Natural killer cell (primary cell): ENCODE measurements around the gene RGS12. TPM values are rescaled to one million over a fixed set of nuclear protein-coding genes. Genes with fewer than 3 reads are reported as not detected.

ENCODE experiments used
- ATAC-seq, 3 donors: fragments of 150-1000 bp in 2 of 3; fragments of 200-7000 bp in 1 of 3; cut with Tn5 transposase; 1 replicate in 1 of 3; 2 replicates in 2 of 3; pipeline ENCODE4 v1.10.0; 2021; ENCODE audit warnings: mild to moderate bottlenecking in 2 of 3, moderate library complexity in 2 of 3
- DNase-seq, 2 donors: peaks; one replicate each; pipeline versions ENCODE4 v3.0.0 to v3.0.0-alpha.2; 2013 to 2021; ENCODE audit warnings: mixed read lengths in 1 of 2
- H3K27ac ChIP-seq: one replicate; pipeline ENCODE4 v1.5.1; 2013; ENCODE audit warnings: mild to moderate bottlenecking, low read length
- H3K27me3 ChIP-seq: one replicate; pipeline ENCODE4 v1.6.1; 2013; ENCODE audit warnings: low read length; ENCODE audit not compliant: control insufficient read depth, insufficient read depth
- H3K36me3 ChIP-seq: one replicate; pipeline ENCODE4 v1.6.1; 2013; ENCODE audit warnings: low read length; ENCODE audit not compliant: control insufficient read depth, insufficient read depth
- H3K4me1 ChIP-seq: one replicate; pipeline ENCODE4 v1.6.1; 2013; ENCODE audit warnings: low read length; ENCODE audit not compliant: control insufficient read depth, insufficient read depth
- H3K4me3 ChIP-seq: one replicate; pipeline ENCODE4 v1.5.1; 2013; ENCODE audit warnings: low read length
- H3K9me3 ChIP-seq: one replicate; pipeline ENCODE4 v1.6.1; 2013; ENCODE audit warnings: low read length; ENCODE audit not compliant: control insufficient read depth, insufficient read depth
- H3K27ac Mint-ChIP-seq, 2 donors: one replicate each; pipeline ENCODE4 v1.8.0; 2022; ENCODE audit warnings: mild to moderate bottlenecking in 2 of 2, mixed read lengths in 2 of 2, moderate library complexity in 1 of 2
- H3K27me3 Mint-ChIP-seq, 2 donors: one replicate each; pipeline ENCODE4 v1.8.0; 2022; ENCODE audit warnings: low read depth in 2 of 2, mixed read lengths in 2 of 2
- H3K36me3 Mint-ChIP-seq: one replicate; pipeline ENCODE4 v1.8.0; 2022; ENCODE audit warnings: mixed read lengths
- H3K4me1 Mint-ChIP-seq, 2 donors: one replicate each; pipeline ENCODE4 v1.8.0; 2022; ENCODE audit warnings: mixed read lengths in 2 of 2
- H3K4me3 Mint-ChIP-seq: one replicate; pipeline ENCODE4 v1.8.0; 2022; ENCODE audit warnings: mild to moderate bottlenecking, moderate library complexity, mixed read lengths
- H3K9me3 Mint-ChIP-seq, 2 donors: one replicate each; pipeline ENCODE4 v1.8.0; 2022; ENCODE audit warnings: mixed read lengths in 2 of 2
- WGBS: methylation state at CpG from one replicate; pipeline ENCODE4 v1.1.7; 2013; ENCODE audit warnings: missing lambda C conversion rate; ENCODE audit not compliant: insufficient coverage; 5-methylcytosine and 5-hydroxymethylcytosine counted together
- intact Hi-C: fragments of 100-400 bp; cut with micrococcal nuclease; formaldehyde crosslinking; loops from one replicate; pipeline ENCODE4 v1.14.2; 2022
- total RNA-seq, 4 donors: library from RNA; stranded (reverse); fragments of 120-200 nt in 1 of 4; gene quantifications; one replicate each; pipeline versions ENCODE4 v1.2.3 to v1.2.4, GENCODE V29; 2013 to 2022
- TF ChIP-seq, protein P1 (sequence below): fragments of 200-600 bp; IDR thresholded peaks from one replicate; pipeline ENCODE4 v1.8.0; 2022; ENCODE audit warnings: antibody characterized with exemption

The RGS12 gene
- total RNA-seq, 3 donors from 2014 or later (not counting 1 experiment from before 2014, with no cell fraction given) = 10.5 to 12.3 (median 10.6) TPM

DNA sequence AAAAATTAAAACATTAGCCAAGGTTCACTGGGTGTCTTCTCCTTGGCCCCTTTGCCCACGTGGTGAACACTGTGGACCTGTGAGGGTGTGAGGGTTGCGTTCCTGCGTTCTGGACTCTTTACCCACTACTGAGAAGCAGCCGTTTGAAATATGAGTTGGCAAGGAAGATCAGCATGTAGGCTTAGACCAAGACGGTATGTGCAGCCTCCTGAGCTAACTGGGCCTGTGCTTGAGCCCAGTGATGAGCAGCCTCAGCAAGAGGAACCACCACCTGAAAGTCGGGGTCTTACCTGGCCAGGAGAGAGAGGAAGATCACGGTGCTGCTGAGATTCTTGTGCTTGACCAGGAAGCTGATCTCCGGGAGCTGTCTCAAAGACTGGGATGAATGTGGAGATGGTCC, 19.5 kb downstream of the RGS12 start:
- H3K4me3 ChIP-seq = no peak overlapping the region
- H3K36me3 ChIP-seq = no peaks in the 10 kb centered on the region
- 95% methylated on average over 8 of the region's 8 CpGs for WGBS
- intact Hi-C loops = no loop called here
- ATAC-seq (no peak), DNase-seq (no peak)
- Mint-ChIP-seq H3K27me3 (no peaks in the 10 kb centered on the region), H3K9me3 (no peaks in the 10 kb centered on the region), H3K4me3 (no peak overlapping the region), H3K4me1 (peaks cover 5 to 6% of the 10 kb centered on the region in 2 donors), H3K36me3 (no peaks in the 10 kb centered on the region), H3K27ac (no peak overlapping the region)
- no peaks in the 10 kb centered on the region for H3K4me1 ChIP-seq
- no peak overlapping the region for H3K27ac ChIP-seq
- no peaks in the 10 kb centered on the region for H3K9me3 ChIP-seq
- TF ChIP-seq, protein P1, sequence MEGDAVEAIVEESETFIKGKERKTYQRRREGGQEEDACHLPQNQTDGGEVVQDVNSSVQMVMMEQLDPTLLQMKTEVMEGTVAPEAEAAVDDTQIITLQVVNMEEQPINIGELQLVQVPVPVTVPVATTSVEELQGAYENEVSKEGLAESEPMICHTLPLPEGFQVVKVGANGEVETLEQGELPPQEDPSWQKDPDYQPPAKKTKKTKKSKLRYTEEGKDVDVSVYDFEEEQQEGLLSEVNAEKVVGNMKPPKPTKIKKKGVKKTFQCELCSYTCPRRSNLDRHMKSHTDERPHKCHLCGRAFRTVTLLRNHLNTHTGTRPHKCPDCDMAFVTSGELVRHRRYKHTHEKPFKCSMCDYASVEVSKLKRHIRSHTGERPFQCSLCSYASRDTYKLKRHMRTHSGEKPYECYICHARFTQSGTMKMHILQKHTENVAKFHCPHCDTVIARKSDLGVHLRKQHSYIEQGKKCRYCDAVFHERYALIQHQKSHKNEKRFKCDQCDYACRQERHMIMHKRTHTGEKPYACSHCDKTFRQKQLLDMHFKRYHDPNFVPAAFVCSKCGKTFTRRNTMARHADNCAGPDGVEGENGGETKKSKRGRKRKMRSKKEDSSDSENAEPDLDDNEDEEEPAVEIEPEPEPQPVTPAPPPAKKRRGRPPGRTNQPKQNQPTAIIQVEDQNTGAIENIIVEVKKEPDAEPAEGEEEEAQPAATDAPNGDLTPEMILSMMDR = no peak
- H3K27me3 ChIP-seq = no peaks in the 10 kb centered on the region

DNA sequence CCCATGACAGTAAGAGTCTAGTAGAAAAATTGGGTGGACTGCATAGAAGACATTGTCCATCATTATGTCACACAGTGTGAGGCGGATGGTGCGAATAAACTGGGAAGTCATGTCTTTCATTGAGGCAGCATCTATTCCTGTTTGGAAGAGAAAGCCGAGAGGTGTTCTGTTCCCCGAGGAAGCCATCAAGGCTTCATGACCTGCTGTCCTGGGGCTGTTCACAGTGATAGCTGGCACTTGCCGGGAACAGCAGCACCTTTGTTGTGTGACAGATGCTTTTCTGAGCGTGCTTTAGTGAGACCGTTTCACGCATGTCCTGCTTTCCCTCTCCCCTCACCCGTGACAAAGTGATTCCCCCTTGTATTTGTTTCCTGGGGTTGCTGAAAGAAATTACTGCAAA, 20.3 kb downstream of the RGS12 start:
- Mint-ChIP-seq H3K9me3 (no peaks in the 10 kb centered on the region), H3K27ac (no peak overlapping the region), H3K4me1 (peaks cover 5 to 6% of the 10 kb centered on the region in 2 donors), H3K27me3 (no peaks in the 10 kb centered on the region), H3K4me3 (no peak overlapping the region), H3K36me3 (no peaks in the 10 kb centered on the region)
- intact Hi-C loops = no loop called here
- WGBS = 94% methylated on average over 9 of the region's 9 CpGs
- no peaks in the 10 kb centered on the region for H3K36me3 ChIP-seq
- no peaks in the 10 kb centered on the region for H3K4me1 ChIP-seq
- DNase-seq = no peak
- H3K27me3 ChIP-seq = no peaks in the 10 kb centered on the region
- H3K9me3 ChIP-seq = no peaks in the 10 kb centered on the region
- TF ChIP-seq, protein P1 = no peak
- ATAC-seq = no peak
- no peak overlapping the region for H3K27ac ChIP-seq
- no peak overlapping the region for H3K4me3 ChIP-seq

GRCh38 chr4:3313556-3314228, 20.9 kb downstream of the RGS12 start:
- Histone ChIP-seq H3K27me3 (no peaks in the 10 kb centered on the region), H3K9me3 (no peaks in the 10 kb centered on the region), H3K4me3 (no peak overlapping the region), H3K27ac (no peak overlapping the region), H3K36me3 (no peaks in the 10 kb centered on the region), H3K4me1 (no peaks in the 10 kb centered on the region)
- Mint-ChIP-seq H3K4me3 (no peak overlapping the region), H3K27me3 (no peaks in the 10 kb centered on the region), H3K9me3 (no peaks in the 10 kb centered on the region), H3K4me1 (peaks cover 5 to 6% of the 10 kb centered on the region in 2 donors), H3K36me3 (no peaks in the 10 kb centered on the region), H3K27ac (no peak overlapping the region)
- TF ChIP-seq, protein P1 = no peak
- no peak for DNase-seq
- ATAC-seq = no peak
- WGBS = 95% methylated on average over 11 of the region's 16 CpGs
- intact Hi-C loops = no loop called here

GRCh38 chr4:3314706-3315260, 22.0 kb downstream of the RGS12 start:
- DNase-seq = no peak
- H3K36me3 ChIP-seq = no peaks in the 10 kb centered on the region
- Mint-ChIP-seq H3K27me3 (no peaks in the 10 kb centered on the region), H3K4me3 (no peak overlapping the region), H3K4me1 (peaks cover 5 to 6% of the 10 kb centered on the region in 2 donors), H3K36me3 (no peaks in the 10 kb centered on the region), H3K27ac (no peak overlapping the region), H3K9me3 (no peaks in the 10 kb centered on the region)
- 96% methylated on average over 13 of the region's 13 CpGs for WGBS
- H3K27ac ChIP-seq = no peak overlapping the region
- H3K4me3 ChIP-seq = no peak overlapping the region
- no peaks in the 10 kb centered on the region for H3K4me1 ChIP-seq
- TF ChIP-seq, protein P1 = no peak
- no peaks in the 10 kb centered on the region for H3K27me3 ChIP-seq
- intact Hi-C loops = no loop called here
- H3K9me3 ChIP-seq = no peaks in the 10 kb centered on the region
- no peak for ATAC-seq
